GM23338 (cell line): ENCODE data around the gene PTPRH. TPM values are rescaled to one million over a fixed set of nuclear protein-coding genes. Genes with fewer than 3 reads are reported as not detected.

Experiments
- ATAC-seq: fragments of 200-7000 bp; cut with Tn5 transposase; 3 replicates; pipeline ENCODE4 v1.9.1; 2020
- DNase-seq: peaks from one replicate; pipeline ENCODE4 v3.0.0-alpha.2; 2015; ENCODE audit warnings: low spot score
- H2AFZ ChIP-seq: fragments of 200-600 bp; sonication (generic); 2 replicates; pipeline ENCODE4 v1.8.0; 2016; ENCODE audit warnings: antibody characterized with exemption, mild to moderate bottlenecking, moderate library complexity
- H3F3A ChIP-seq: fragments of 200-600 bp; sonication (generic); replicated peaks from 2 replicates; pipeline ENCODE4 v1.8.0; 2017; ENCODE audit warnings: antibody characterized with exemption, mixed run types, low read depth
- H3K27ac ChIP-seq: fragments of 200-600 bp; sonication (generic); 2 replicates; pipeline ENCODE4 v1.6.1; 2016; ENCODE audit warnings: low read depth
- H3K27me3 ChIP-seq: fragments of 200-600 bp; sonication (generic); 2 replicates; pipeline ENCODE4 v1.8.0; 2016; ENCODE audit warnings: mild to moderate bottlenecking, mixed run types, moderate library complexity; ENCODE audit not compliant: insufficient read depth
- H3K36me3 ChIP-seq: fragments of 200-600 bp; sonication (generic); 2 replicates; pipeline ENCODE4 v1.8.0; 2016; ENCODE audit warnings: mild to moderate bottlenecking; ENCODE audit not compliant: insufficient read depth
- H3K4me1 ChIP-seq: fragments of 200-600 bp; sonication (generic); 2 replicates; pipeline ENCODE4 v1.8.0; 2016; ENCODE audit warnings: mild to moderate bottlenecking, moderate library complexity; ENCODE audit not compliant: insufficient read depth
- H3K4me2 ChIP-seq: fragments of 200-600 bp; sonication (generic); 2 replicates; pipeline ENCODE4 v1.7.1; 2017; ENCODE audit warnings: mixed run types
- H3K4me3 ChIP-seq: fragments of 200-600 bp; sonication (generic); 2 replicates; pipeline ENCODE4 v1.6.1; 2016; ENCODE audit warnings: mixed run types
- H3K79me2 ChIP-seq: fragments of 200-600 bp; sonication (generic); replicated peaks from 2 replicates; pipeline ENCODE4 v1.8.0; 2017; ENCODE audit warnings: mild to moderate bottlenecking; ENCODE audit not compliant: insufficient read depth
- H3K9me2 ChIP-seq: fragments of 200-600 bp; sonication (generic); 2 replicates; pipeline ENCODE4 v1.8.0; 2017; ENCODE audit not compliant: insufficient read depth
- H4K20me1 ChIP-seq: fragments of 200-600 bp; sonication (generic); replicated peaks from 2 replicates; pipeline ENCODE4 v1.8.0; 2017; ENCODE audit warnings: mild to moderate bottlenecking; ENCODE audit not compliant: insufficient read depth
- H3K27ac Mint-ChIP-seq: 2 replicates; pipeline ENCODE4 v1.8.0; 2020; ENCODE audit warnings: inconsistent platforms, mild to moderate bottlenecking, moderate library complexity, mixed read lengths
- H3K27me3 Mint-ChIP-seq: 3 replicates; pipeline ENCODE4 v1.8.0; 2022; ENCODE audit warnings: low read depth, mild to moderate bottlenecking, moderate library complexity, mixed read lengths, inconsistent platforms; ENCODE audit not compliant: insufficient read depth, poor library complexity
- H3K36me3 Mint-ChIP-seq: 3 replicates; pipeline ENCODE4 v1.8.0; 2021; ENCODE audit warnings: low read depth, mild to moderate bottlenecking, inconsistent platforms, moderate library complexity, mixed read lengths
- H3K4me1 Mint-ChIP-seq: 3 replicates; pipeline ENCODE4 v1.8.0; 2020; ENCODE audit warnings: mild to moderate bottlenecking, inconsistent platforms, mixed read lengths
- H3K4me3 Mint-ChIP-seq: 3 replicates; pipeline ENCODE4 v1.8.0; 2021; ENCODE audit warnings: moderate library complexity, mild to moderate bottlenecking, inconsistent platforms, mixed read lengths
- H3K9me3 Mint-ChIP-seq: 3 replicates; pipeline ENCODE4 v1.8.0; 2020; ENCODE audit warnings: moderate library complexity, mild to moderate bottlenecking, inconsistent platforms, mixed read lengths
- CREB1 ChIP-seq: fragments of 250-450 bp; sonication (Bioruptor Pico); IDR thresholded peaks from 2 replicates; pipeline ENCODE4 v1.5.0; 2020; ENCODE audit warnings: low read depth, mild to moderate bottlenecking, moderate library complexity
- CTCF ChIP-seq, 2 experiments: fragments of 200-600 bp in 1 of 2; sonication (generic) in 1 of 2; conservative IDR thresholded peaks; 2 replicates each; pipeline versions ENCODE4 v1.5.1 to v1.6.1; 2016 to 2017; ENCODE audit warnings: antibody characterized with exemption in 2 of 2, low read depth in 2 of 2, mild to moderate bottlenecking in 2 of 2, moderate library complexity in 1 of 2
- ETS1 ChIP-seq: IDR thresholded peaks from 2 replicates; pipeline ENCODE4 v1.6.1; 2016; ENCODE audit warnings: antibody characterized with exemption
- EZH2 ChIP-seq: fragments of 200-600 bp; sonication (generic); IDR thresholded peaks from one replicate; pipeline ENCODE4 v1.8.0; 2017; ENCODE audit warnings: antibody characterized with exemption, mild to moderate bottlenecking, low read depth; ENCODE audit not compliant: unreplicated experiment
- EZH2phosphoT487 ChIP-seq: fragments of 200-600 bp; sonication (generic); IDR thresholded peaks from one replicate; pipeline ENCODE4 v1.8.1; 2018; ENCODE audit warnings: antibody characterized with exemption; ENCODE audit not compliant: unreplicated experiment
- JUNB ChIP-seq: IDR thresholded peaks from one replicate; pipeline ENCODE4 v1.6.1; 2016; ENCODE audit warnings: antibody characterized with exemption; ENCODE audit not compliant: unreplicated experiment
- NANOG ChIP-seq: IDR thresholded peaks from 2 replicates; pipeline ENCODE4 v1.6.1; 2016; ENCODE audit warnings: antibody characterized with exemption, borderline replicate concordance
- POLR2AphosphoS5 ChIP-seq: IDR thresholded peaks from 2 replicates; pipeline ENCODE4 v1.6.1; 2016; ENCODE audit warnings: antibody characterized with exemption, low read depth
- REST ChIP-seq: IDR thresholded peaks from one replicate; pipeline ENCODE4 v1.6.1; 2018; ENCODE audit warnings: antibody characterized with exemption; ENCODE audit not compliant: unreplicated experiment
- STAT1 ChIP-seq: IDR thresholded peaks from one replicate; pipeline ENCODE4 v1.6.1; 2016; ENCODE audit warnings: antibody characterized with exemption; ENCODE audit not compliant: unreplicated experiment
- ZNF114 ChIP-seq: fragments of 250-450 bp; sonication (Bioruptor Pico); IDR thresholded peaks from 2 replicates; pipeline ENCODE4 v1.5.0; 2020; ENCODE audit warnings: mild to moderate bottlenecking, moderate library complexity
- ZNF331 ChIP-seq: fragments of 250-450 bp; sonication (Bioruptor Pico); IDR thresholded peaks from 2 replicates; pipeline ENCODE4 v1.5.0; 2020; ENCODE audit warnings: low read depth, mild to moderate bottlenecking, moderate library complexity
- ZNF462 ChIP-seq: fragments of 250-450 bp; sonication (Bioruptor Pico); IDR thresholded peaks from 2 replicates; pipeline ENCODE4 v1.5.0; 2020; ENCODE audit warnings: mild to moderate bottlenecking, moderate library complexity
- polyA plus RNA-seq: library from polyadenylated mRNA; unstranded; fragments of >200 nt; fragmentation: Nextera tagmentation; extraction: Ambion mirVana; gene quantifications from 2 replicates; pipeline ENCODE4 v1.2.1, GENCODE V29; 2016
- total RNA-seq: library from RNA; depleted of rRNA; stranded (reverse); fragments of >200 nt; shearing (Covaris generic); gene quantifications from 2 replicates; pipeline ENCODE4 v1.2.3, GENCODE V29; 2014

Gene PTPRH
- total and polyA plus RNA-seq, 2 experiments from 2014 or later = 0.16 to 2.1 TPM

GRCh38 chr19:55230780-55231179, 21.5 kb upstream of the PTPRH start:
- DNase-seq = no peak
- H3K79me2 ChIP-seq = no peaks in the 10 kb centered on the region
- H3F3A ChIP-seq = no peaks in the 10 kb centered on the region
- no peaks in the 10 kb centered on the region for H3K27me3 ChIP-seq
- no peak overlapping the region for H3K4me2 ChIP-seq
- Mint-ChIP-seq H3K4me3 (no peak overlapping the region), H3K9me3 (no peaks in the 10 kb centered on the region), H3K36me3 (peaks cover 31% of the 10 kb centered on the region), H3K27me3 (peaks cover 6% of the 10 kb centered on the region), H3K4me1 (no peaks in the 10 kb centered on the region), H3K27ac (no peak overlapping the region)
- H3K9me2 ChIP-seq = no peaks in the 10 kb centered on the region
- H3K4me1 ChIP-seq = no peaks in the 10 kb centered on the region
- no peak overlapping the region for H3K27ac ChIP-seq
- H2AFZ ChIP-seq = no peak overlapping the region
- no peak for ATAC-seq
- no peak for TF ChIP-seq NANOG
- no peak for TF ChIP-seq ETS1
- no peak for TF ChIP-seq ZNF114 (CRISPR knock-in tag)
- no peak for TF ChIP-seq ZNF331 (CRISPR knock-in tag)
- no peak for TF ChIP-seq EZH2phosphoT487
- TF ChIP-seq POLR2AphosphoS5 = no peak
- TF ChIP-seq STAT1 = no peak
- no peak for TF ChIP-seq CREB1 (CRISPR knock-in tag)
- TF ChIP-seq ZNF462 (CRISPR knock-in tag) = no peak
- TF ChIP-seq CTCF (conservative IDR thresholded peaks at IDR 0.05; ENCODE audit: low read depth in 2 of 2) = no peak
- no peak for TF ChIP-seq REST
- no peak for TF ChIP-seq EZH2
- no peak for TF ChIP-seq JUNB
- peaks cover 3% of the 10 kb centered on the region for H4K20me1 ChIP-seq
- H3K4me3 ChIP-seq = no peak overlapping the region
- no peaks in the 10 kb centered on the region; the same call in 1 of the 2 replicates for H3K36me3 ChIP-seq
